Psoas muscle (tissue), 8 donors: ENCODE measurements around the gene DDI2. TPM values are rescaled to one million over a fixed set of nuclear protein-coding genes. Genes with fewer than 3 reads are reported as not detected.
A peak's percentile ranks its signal among the peaks of the same experiment; 100 is the strongest.

ENCODE experiments used
- ATAC-seq, 4 donors: fragments of 200-7000 bp; cut with Tn5 transposase; one replicate each; pipeline ENCODE4 v1.9.1; 2020; ENCODE audit warnings: moderate library complexity in 3 of 4, mild to moderate bottlenecking in 2 of 4
- DNase-seq, 2 donors: peaks; one replicate each; pipeline ENCODE4 v3.0.0-alpha.2; 2020
- H3K27ac ChIP-seq: fragments of 200-600 bp; one replicate; pipeline ENCODE4 v1.8.0; 2022
- H3K27me3 ChIP-seq, 3 donors: fragments of 200-600 bp in 1 of 3; one replicate each; pipeline versions ENCODE4 v1.6.1 to v1.8.0; 2013 to 2022; ENCODE audit warnings: low read length in 2 of 3, mild to moderate bottlenecking in 2 of 3, moderate library complexity in 1 of 3; ENCODE audit not compliant: insufficient read depth in 3 of 3
- H3K36me3 ChIP-seq, 2 donors: fragments of 200-600 bp in 1 of 2; one replicate each; pipeline versions ENCODE4 v1.6.1 to v1.8.0; 2013 to 2022; ENCODE audit warnings: low read depth in 1 of 2, mild to moderate bottlenecking in 1 of 2, moderate library complexity in 1 of 2; ENCODE audit not compliant: insufficient read depth in 1 of 2
- H3K4me1 ChIP-seq: fragments of 200-600 bp; one replicate; pipeline ENCODE4 v1.8.0; 2022
- H3K4me3 ChIP-seq: fragments of 200-600 bp; one replicate; pipeline ENCODE4 v1.8.0; 2022; ENCODE audit warnings: mild to moderate bottlenecking
- H3K9me3 ChIP-seq: fragments of 200-600 bp; one replicate; pipeline ENCODE4 v1.8.0; 2022
- CTCF ChIP-seq: fragments of 200-600 bp; IDR thresholded peaks from one replicate; pipeline ENCODE4 v1.8.0; 2022; ENCODE audit warnings: antibody characterized with exemption
- WGBS, 3 donors: extraction: QIAGEN DNeasy Blood & Tissue Kit; methylation state at CpG; one replicate each; pipeline versions ENCODE4 v1.1.6 to v1.1.7; 2013; 5-methylcytosine and 5-hydroxymethylcytosine counted together
- intact Hi-C, 2 donors: fragments of 100-400 bp; cut with DNase I; formaldehyde crosslinking; loops; one replicate each; pipeline versions ENCODE4 v1.11.0 to v1.14.2; 2022
- polyA plus RNA-seq, 3 donors: library from polyadenylated mRNA; stranded (reverse); fragments of 200-250 nt; gene quantifications; one replicate each; pipeline ENCODE4 v1.2.3, GENCODE V29; 2013
- total RNA-seq, 4 donors: library from RNA; stranded (reverse); fragmentation: NEBNext Ultra II Directional in 2 of 4; extraction: Animal tissue kit (Norgen Biotek cat#: 25700) in 2 of 4; gene quantifications; one replicate each; pipeline versions ENCODE4 v1.2.1 to v1.2.4, GENCODE V29; 2021 to 2023
- donor health status: healthy with polysubstance abuse.
- donor health status: DM: no; HTN: no; CAD: no; lungs with moderate emphysema.
- donor health status: Bipolar disorder and iron deficiency.
- donor health status: healthy.
- donor health status: DM: yes; HTN: yes; CAD: no.
- donor health status: DM: no; HTN: no; CAD: no.
- donor health status: DM: no; HTN: no; CAD: no.
- donor health status: DM: yes; HTN: yes; CAD: no.

The DDI2 gene
- total and polyA plus RNA-seq, 7 donors = 4.8 to 80.2 (median 35.4) TPM

- 85 to 90% (median 88%) methylated on average over 8 of the region's 8 CpGs for WGBS, 3 donors
- intact Hi-C loops = no loop called here
- ATAC-seq (no peak), DNase-seq (no peak)
- peaks cover 59% of the 10 kb centered on the region for H3K4me1 ChIP-seq
- H3K4me3 ChIP-seq = no peak overlapping the region
- H3K27ac ChIP-seq = peak overlapping the region; percentile 94
- no peaks in the 10 kb centered on the region for H3K27me3 ChIP-seq
- H3K9me3 ChIP-seq = no peaks in the 10 kb centered on the region
- no peak for TF ChIP-seq CTCF
- peaks cover 4 to 8% of the 10 kb centered on the region in 2 donors for H3K36me3 ChIP-seq
Measured at GRCh38 chr1:15701784-15702183, 84.5 kb downstream of the DDI2 start.

GRCh38 chr1:15702722-15703550 is 85.7 kb downstream of the DDI2 start:
- WGBS, 3 donors = 54 to 74% (median 59%) methylated on average over 18 to 19 of the region's 19 CpGs
- peak overlapping the region; percentile 94 for H3K27ac ChIP-seq

GRCh38 chr1:15703562-15703961 is 86.3 kb downstream of the DDI2 start:
- WGBS, 3 donors = 18 to 47% (median 20%) methylated on average over 9 of the region's 9 CpGs
- Histone ChIP-seq H3K9me3 (no peaks in the 10 kb centered on the region), H3K4me1 (peaks cover 72% of the 10 kb centered on the region), H3K36me3 (peaks cover 0 to 8% of the 10 kb centered on the region in 2 donors), H3K27ac (peak overlapping the region; percentile 94), H3K4me3 (peak overlapping the region; percentile 5), H3K27me3 (no peaks in the 10 kb centered on the region)
- ATAC-seq = peak; percentile 50 to 80 (median 69)
- intact Hi-C loops = no loop called here
- DNase-seq = peak; percentile 82 to 83
- no peak for TF ChIP-seq CTCF

More at GRCh38 chr1:15702722-15703550, 85.7 kb downstream of the DDI2 start:
- Histone ChIP-seq H3K27me3 (no peaks in the 10 kb centered on the region), H3K9me3 (no peaks in the 10 kb centered on the region), H3K4me1 (peaks cover 66% of the 10 kb centered on the region), H3K4me3 (peak overlapping the region; percentile 5), H3K36me3 (peaks cover 0 to 8% of the 10 kb centered on the region in 2 donors)
- peak; percentile 36 for TF ChIP-seq CTCF
- intact Hi-C loops = no loop called here
- DNase-seq = no peak
- peak; percentile 57 to 63 (median 60) for ATAC-seq

GRCh38 chr1:15704526-15705183 is 87.4 kb downstream of the DDI2 start:
- DNase-seq (no peak), ATAC-seq (no peak)
- Histone ChIP-seq H3K27me3 (no peaks in the 10 kb centered on the region), H3K36me3 (peaks cover 0 to 8% of the 10 kb centered on the region in 2 donors), H3K4me3 (no peak overlapping the region), H3K27ac (peak overlapping the region; percentile 94), H3K4me1 (peaks cover 82% of the 10 kb centered on the region), H3K9me3 (no peaks in the 10 kb centered on the region)
- 70 to 85% (median 81%) methylated on average over 17 of the region's 17 CpGs for WGBS, 3 donors
- no peak for TF ChIP-seq CTCF
- intact Hi-C loops = no loop called here
